ENCODE measurements around the gene MRPL20. TPM values are rescaled to one million over a fixed set of nuclear protein-coding genes. Genes with fewer than 3 reads are reported as not detected.
A peak's percentile ranks its signal among the peaks of the same experiment; 100 is the strongest.

MRPL20 gene
- total and polyA plus RNA-seq, 9 of the 15 experiments (the other 6 are each of a cell fraction or from before 2014, with no cell fraction given), result 180 to 671 (median 229) TPM

- TF ChIP-seq CREB3 (tag; conservative IDR thresholded peaks at IDR 0.05; ENCODE audit: low read depth), result 0 out of 2 replicates have a peak, but pooled peaks have one; percentile 32
- TF ChIP-seq THRB (CRISPR knock-in tag; conservative IDR thresholded peaks at IDR 0.05), result peak; percentile 12; the same call in 1 of the 2 replicates
- peak; percentile 37; the same call in 1 of the 2 replicates for TF ChIP-seq ZFX (CRISPR knock-in tag; IDR thresholded peaks at IDR 0.05)
- TF ChIP-seq ZNF12 (CRISPR knock-in tag; IDR thresholded peaks at IDR 0.05), result peak; percentile 51; the same call in 1 of the 2 replicates
- TF ChIP-seq ZNF431 (CRISPR knock-in tag; IDR thresholded peaks at IDR 0.05), result 0 out of 2 replicates have a peak, but pooled peaks have one; percentile 2
- peak; percentile 10; the same call in 1 of the 2 replicates for TF ChIP-seq ZBTB2 (IDR thresholded peaks at IDR 0.05)
- TF ChIP-seq ARHGAP35 (IDR thresholded peaks at IDR 0.05; ENCODE audit: partially characterized antibody), result peak; percentile 55
- TF ChIP-seq FOXP4 (CRISPR knock-in tag; IDR thresholded peaks at IDR 0.05; ENCODE audit: borderline replicate concordance), result 0 out of 2 replicates have a peak, but pooled peaks have one; percentile 34
- TF ChIP-seq FOXA1 (IDR thresholded peaks at IDR 0.05; ENCODE audit: borderline replicate concordance), result no peak
- peak in 2 of 3 experiments; percentile 13 to 20 for TF ChIP-seq YY1 (IDR thresholded peaks at IDR 0.05; ENCODE audit: borderline replicate concordance in 1 of 3, control insufficient read depth in 1 of 3, extremely low read depth in 1 of 3, insufficient read depth in 3 of 3, insufficient read length in 1 of 3, insufficient replicate concordance in 2 of 3, low read depth in 1 of 3, low read length in 2 of 3)
- peak; percentile 82; the same call in 1 of the 2 replicates for TF ChIP-seq SRSF3 (IDR thresholded peaks at IDR 0.05; ENCODE audit: insufficient read depth, low read length)
- 0 out of 2 replicates have a peak, but pooled peaks have one; percentile 63 for TF ChIP-seq ELK1 (CRISPR knock-in tag; IDR thresholded peaks at IDR 0.05)
Measured at GRCh38 chr1:1399872-1400575, 7.1 kb downstream of the MRPL20 start (continued).
